ENCODE measurements around the gene CARD8.
"Not testable (repeated sequence)": the region's sequence is repeated elsewhere in the genome, so short reads cannot be mapped to it uniquely, and the experiment has no call there.

The CARD8 gene, protein sequence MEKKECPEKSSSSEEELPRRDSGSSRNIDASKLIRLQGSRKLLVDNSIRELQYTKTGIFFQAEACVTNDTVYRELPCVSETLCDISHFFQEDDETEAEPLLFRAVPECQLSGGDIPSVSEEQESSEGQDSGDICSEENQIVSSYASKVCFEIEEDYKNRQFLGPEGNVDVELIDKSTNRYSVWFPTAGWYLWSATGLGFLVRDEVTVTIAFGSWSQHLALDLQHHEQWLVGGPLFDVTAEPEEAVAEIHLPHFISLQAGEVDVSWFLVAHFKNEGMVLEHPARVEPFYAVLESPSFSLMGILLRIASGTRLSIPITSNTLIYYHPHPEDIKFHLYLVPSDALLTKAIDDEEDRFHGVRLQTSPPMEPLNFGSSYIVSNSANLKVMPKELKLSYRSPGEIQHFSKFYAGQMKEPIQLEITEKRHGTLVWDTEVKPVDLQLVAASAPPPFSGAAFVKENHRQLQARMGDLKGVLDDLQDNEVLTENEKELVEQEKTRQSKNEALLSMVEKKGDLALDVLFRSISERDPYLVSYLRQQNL

GRCh38 chr19:48255376-48256303 is at the start of gene CARD8:
CARD8 (minus strand) TSS chr19:48255912; CDS start chr19:48241020, 14,892 bp downstream.
- peak; percentile 90 for DNase-seq

GRCh38 chr19:48303866-48304265 is 48.2 kb upstream of the CARD8 start:
- DNase-seq: no peak

GRCh38 chr19:48303367-48303766 is 47.7 kb upstream of the CARD8 start:
- DNase-seq: no peak

DNA sequence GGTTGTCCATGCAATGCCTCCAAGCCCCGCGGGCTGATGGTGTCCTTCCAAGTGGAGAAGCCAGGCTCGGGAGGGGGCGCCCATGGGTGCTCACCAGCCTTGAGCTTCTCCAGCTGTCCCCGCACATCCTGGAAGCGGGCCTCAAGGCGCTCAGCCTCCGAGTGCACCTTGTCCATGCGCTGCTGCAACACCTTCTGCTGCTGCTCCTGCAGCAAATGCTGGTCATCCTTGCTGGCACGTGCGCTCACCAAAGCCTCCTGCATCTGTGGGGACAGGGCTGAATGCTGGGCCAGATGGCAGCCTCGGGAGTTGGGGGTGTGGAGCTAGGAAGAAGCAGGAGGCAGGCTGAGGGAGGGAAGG is 46.9 kb upstream of the CARD8 start:
- no peak for DNase-seq

DNA sequence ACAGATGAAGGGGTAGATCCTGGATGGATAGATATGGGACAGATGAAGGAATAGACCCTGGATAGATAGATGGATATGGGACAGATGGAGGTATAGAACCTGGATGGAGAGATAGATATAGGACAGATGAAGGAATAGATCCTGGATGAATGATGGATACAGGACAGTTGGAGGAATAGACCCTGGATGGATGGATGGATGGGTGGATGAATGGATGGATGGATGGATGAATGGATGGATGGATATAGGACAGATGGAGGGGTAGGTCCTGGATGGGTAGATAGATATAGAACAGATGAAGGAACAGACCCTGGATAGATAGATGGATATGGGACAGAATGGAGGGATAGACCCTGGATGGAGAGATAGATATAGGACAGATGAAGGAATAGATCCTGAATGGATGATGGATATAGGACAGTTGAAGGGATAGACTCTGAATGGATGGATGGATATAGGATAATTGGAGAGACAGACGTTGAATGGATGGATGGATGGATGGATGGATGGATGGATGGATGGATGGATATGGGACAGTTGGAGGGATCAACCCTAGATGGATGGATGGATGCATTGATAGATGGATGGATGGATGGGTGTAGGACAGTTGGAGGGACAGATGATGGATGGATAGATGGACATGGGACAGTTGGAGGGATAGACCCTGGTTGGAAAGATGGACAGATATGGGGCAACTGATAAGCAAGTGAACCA is 46.3 kb upstream of the CARD8 start:
- DNase-seq: no peak

- DNase-seq: no peak
Observed at GRCh38 chr19:48297975-48298374, 42.3 kb upstream of the CARD8 start.

DNA sequence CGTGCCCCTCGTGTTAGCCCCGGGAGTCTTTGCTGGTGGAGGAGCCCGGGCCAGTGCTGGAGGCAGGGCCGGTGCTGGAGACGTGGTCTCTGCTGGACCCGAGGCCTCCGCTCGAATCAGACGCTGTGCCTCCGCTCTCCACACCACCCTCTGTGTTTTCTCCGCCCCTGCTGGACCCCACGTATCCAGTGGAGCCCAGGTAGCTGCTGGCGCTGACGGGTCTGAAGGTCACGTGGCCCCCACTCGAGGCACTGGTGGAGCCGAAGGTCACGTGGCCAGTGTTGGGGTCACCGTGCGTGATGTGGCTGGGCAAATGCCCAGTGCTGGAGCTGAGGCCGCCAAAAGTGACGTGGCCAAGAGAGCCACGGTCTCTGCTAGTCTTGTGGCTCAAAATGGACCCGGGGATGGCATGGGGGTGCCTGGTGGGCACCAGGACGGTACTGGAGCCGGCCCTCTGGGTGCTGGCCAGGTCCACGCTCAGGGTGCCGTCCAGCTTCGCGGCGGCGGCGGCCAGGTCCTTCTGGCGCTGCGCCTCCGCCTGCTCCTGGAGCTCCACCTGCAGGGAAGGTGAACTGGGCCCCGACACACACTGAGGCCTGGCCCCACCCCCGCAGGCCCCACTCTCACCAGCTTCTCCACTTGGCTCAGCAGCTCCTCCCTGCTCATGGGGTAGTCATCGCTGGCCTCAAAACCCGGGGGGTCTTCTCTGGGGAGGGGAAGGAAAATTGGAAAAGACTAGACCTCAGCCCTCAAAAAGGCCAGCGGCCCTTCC is 41.4 kb upstream of the CARD8 start:
- no peak for DNase-seq

DNA sequence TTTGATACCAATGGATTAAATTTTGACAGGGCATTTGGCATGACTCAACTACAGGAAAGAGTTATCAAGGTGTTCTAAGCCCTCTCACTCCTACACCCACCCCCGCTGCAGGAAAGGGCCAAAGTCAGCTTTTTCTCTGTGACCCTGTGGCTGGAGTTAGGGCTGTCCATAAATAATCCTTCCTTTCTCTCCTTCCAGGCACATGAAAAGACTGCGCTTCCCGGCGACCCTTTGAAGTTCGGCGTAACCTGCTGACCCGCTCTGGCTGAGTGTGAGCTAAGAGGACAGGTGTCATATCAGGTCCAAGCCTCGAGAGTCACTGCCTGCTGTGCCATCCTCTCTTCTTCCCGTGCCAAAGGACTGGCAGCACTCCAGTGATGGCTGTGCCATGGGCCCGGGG is 39.7 kb upstream of the CARD8 start:
- no peak for DNase-seq

GRCh38 chr19:48292798-48293197 is 37.1 kb upstream of the CARD8 start:
- DNase-seq: no peak

DNA sequence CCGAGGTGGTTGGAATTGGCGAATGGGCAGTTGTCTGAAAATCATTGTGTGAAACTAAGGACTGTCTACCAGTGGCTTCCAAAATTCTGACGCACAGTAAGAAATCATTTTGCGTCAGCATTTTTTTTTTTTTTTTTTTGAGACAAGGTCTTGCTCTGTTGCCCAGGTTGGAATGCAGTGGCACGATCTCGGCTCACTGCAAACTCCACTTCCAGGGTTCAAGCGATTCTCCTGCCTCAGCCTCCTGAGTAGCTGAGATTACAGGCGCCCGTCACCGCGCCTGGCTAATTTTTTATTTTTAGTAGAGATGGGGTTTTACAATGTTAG is 35.7 kb upstream of the CARD8 start:
- DNase-seq: not testable (repeated sequence)

DNA sequence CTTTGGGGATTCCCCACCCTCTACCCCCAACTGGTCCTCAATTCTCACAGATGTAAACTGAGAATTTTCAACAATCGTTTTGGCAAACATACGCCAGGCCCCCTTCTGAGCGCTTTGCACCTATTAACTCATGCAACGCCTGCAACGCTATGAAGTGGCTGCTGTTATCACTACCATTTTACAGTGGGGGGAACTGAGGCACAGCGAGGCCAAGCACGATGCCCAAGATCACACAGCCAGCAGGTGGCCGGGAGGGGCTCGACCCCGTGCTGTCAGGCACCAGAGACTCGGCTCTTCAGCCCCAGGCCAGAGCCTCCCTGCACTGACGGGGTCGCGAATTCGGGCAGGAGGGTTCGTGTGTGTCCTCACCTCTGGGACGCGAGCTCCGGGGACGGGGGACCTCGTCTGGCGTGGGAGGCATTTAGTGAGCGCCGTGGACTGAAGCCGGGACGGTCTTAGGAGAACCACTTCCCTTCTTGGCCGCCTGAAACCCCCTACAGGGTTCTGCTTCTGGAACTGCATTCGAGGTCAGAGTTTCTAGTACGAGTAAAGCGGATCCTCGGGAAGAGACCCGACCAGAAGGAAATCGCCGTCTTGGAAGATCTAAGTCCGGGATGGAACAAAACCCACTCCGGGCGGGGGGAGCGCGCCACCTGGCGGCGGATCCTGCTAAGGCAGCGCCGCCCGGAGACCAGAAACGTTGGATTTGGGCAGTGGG is 35.2 kb upstream of the CARD8 start:
- DNase-seq: peak; percentile 40

- no peak for DNase-seq
Observed at GRCh38 chr19:48290401-48290770, 34.7 kb upstream of the CARD8 start.

- DNase-seq: no peak
Observed at GRCh38 chr19:48287748-48288147, 32.0 kb upstream of the CARD8 start.

DNA sequence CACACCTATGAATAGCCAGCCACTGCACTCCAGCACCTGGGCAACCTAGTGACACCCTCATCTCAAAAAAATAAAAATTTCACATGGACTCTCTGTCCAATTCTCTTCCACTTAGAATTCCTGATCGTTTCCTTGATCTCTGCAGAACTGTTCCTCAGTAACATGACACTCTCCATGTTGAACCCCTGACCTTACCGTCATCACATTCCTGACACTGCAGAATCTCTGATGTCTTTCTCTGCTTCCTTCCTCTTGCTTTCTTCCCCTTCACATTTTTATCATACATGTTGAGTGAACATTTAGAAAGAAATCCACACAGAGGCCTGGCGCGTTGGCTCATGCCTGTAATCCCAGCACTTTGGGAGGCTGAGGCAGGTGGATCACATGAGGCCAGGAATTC is 29.2 kb upstream of the CARD8 start:
- no peak for DNase-seq

DNA sequence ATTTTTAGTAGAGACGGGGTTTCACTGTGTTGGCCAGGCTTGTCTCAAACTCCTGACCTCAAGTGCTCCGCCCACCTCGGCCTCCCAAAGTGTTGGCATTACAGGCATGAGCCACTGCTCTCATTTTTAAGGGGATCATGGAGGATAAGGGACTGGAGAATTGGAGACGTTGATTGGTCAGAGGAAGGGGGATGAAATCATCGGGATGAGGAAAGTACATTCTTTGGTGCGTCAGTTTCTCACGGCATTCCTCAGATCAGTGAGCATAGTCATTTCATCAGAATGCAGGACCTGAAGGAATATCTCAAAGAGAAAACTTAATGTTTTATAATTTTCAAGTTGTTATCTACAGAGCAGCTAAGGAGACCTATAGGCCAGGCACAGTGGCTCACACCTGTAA is 28.2 kb upstream of the CARD8 start:
- no peak for DNase-seq

- no peak for DNase-seq
Observed at GRCh38 chr19:48279747-48280146, 24.0 kb upstream of the CARD8 start.

- no peak for DNase-seq
Observed at GRCh38 chr19:48274938-48275337, 19.2 kb upstream of the CARD8 start.

DNA sequence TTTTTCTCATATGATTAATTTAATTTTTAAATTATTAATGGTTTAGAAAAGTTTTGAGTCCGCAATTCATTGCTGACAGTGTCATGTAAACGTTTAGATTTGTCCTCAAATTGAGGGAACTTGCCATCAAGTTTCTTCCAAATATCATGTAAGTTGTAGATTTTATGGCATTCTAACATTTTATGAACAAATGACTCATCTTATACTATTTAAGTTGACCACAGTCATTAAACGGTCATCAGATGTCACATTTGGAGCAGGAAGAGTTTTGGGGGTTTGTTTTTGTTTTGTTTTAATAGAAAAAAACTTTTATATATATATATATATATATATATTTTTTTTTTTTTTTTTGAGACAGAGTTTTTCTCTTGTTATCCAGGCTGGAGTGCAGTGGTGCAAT is 18.5 kb upstream of the CARD8 start:
- DNase-seq: no peak

DNA sequence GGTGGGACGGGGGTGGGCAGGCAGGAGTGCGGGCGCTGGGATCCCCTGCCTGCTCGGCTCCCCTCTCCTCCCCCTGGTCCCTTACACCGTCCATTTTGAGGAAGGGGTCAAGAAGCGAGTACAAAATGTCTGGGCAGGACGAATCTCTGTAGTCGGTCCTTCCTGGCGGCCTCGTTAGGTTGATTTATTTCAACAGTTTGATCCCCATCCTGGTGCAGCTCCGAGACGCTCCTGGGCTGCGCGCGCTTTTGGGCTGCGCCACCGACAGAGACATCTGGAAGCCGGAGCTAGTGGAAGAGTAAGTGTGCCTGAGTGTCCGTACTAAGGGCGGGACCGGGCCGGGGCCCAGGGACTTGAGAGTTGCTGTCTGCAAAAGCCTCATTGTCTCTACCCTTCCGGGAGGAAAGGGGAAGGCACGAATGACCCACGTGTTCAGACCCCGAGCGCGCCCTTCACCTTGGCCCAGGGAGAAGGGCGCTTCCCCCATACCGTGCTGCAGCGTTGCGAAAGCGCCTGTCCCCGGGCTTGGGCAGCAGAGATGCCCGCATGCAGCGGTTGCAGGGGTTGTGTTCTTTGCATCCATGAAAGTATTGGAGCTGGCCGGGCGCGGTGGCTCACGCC is 15.9 kb upstream of the CARD8 start:
- peak; percentile 64 for DNase-seq

DNA sequence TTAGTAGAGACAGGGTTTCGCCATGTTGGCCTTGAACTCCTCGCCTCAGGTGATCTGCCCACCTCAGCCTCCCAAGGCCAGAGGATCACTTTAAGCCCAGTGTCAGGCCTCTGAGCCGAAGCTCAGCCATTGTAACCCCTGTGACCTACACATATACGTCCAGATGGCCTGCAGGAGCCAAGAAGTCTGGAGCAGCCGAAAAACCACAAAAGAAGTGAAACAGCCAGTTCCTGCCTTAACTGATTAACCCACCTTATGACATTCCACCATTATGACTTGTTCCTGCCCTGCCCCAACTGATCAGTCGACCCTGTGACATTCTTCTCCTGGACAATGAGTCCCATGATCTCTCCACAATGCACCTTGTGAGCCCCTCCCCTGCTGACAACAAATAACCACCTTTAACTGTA is 13.9 kb upstream of the CARD8 start:
- not testable (repeated sequence) for DNase-seq

GRCh38 chr19:48265326-48265725 is 9.6 kb upstream of the CARD8 start:
- not testable (repeated sequence) for DNase-seq

All from NCI-H524 treated with DMSO at 0.1 percent for 48 hours (cell line).